ENCODE measurements around the gene RFESD. TPM values are rescaled to one million over a fixed set of nuclear protein-coding genes. Genes with fewer than 3 reads are reported as not detected.

Gene RFESD
- total RNA-seq (2022; extraction: Qiagen RNA extraction) = 1.3 to 2.2 TPM (median 1.8 TPM) in 5 replicates

GRCh38 chr5:95646569-95647431 lies at the start of gene RFESD:
RFESD (plus strand) TSS chr5:95646777; CDS start chr5:95652272, 5,495 bp downstream.

GRCh38 chr5:95620030-95620869 lies 26.3 kb upstream of the RFESD start, which contains the start of gene GPR150:
GPR150 (plus strand) TSS chr5:95620087; CDS start chr5:95620276, 189 bp downstream.

GRCh38 chr5:95682891-95683290 lies 36.3 kb downstream of the RFESD start, which contains the start of gene SPATA9:
SPATA9 (minus strand) TSS chr5:95682991; CDS start chr5:95682854, 137 bp downstream.

Other genes with a start within 250 kb of the RFESD start
- gene SKIC3, start 91.8 kb upstream of the RFESD start, total RNA-seq (2022; extraction: Qiagen RNA extraction) = 17.3 to 24.2 TPM (median 21.6 TPM) in 5 replicates
- gene ARSK, start 91.7 kb upstream of the RFESD start, total RNA-seq (2022; extraction: Qiagen RNA extraction) = 6.7 to 8.3 TPM (median 7.7 TPM) in 5 replicates
- 0.07 to 0.20 TPM (median 0.13 TPM) in 5 replicates for gene GPR150, start 26.7 kb upstream of the RFESD start, total RNA-seq (2022; extraction: Qiagen RNA extraction)
- 0.10 to 0.17 TPM (median 0.11 TPM) in 3 of 5 replicates, not detected in the others for gene SPATA9, start 36.2 kb downstream of the RFESD start, total RNA-seq (2022; extraction: Qiagen RNA extraction)
- gene RHOBTB3, start 84.6 kb downstream of the RFESD start, total RNA-seq (2022; extraction: Qiagen RNA extraction) = 8.1 to 11.0 TPM (median 9.1 TPM) in 5 replicates
- 70.2 to 149 TPM (median 79.2 TPM) in 5 replicates for gene GLRX, start 175.9 kb downstream of the RFESD start, total RNA-seq (2022; extraction: Qiagen RNA extraction)